GM19463 (cell line): ENCODE data around the gene NEU2.

ENCODE experiments used
- ATAC-seq: cut with Tn5 transposase; IDR thresholded peaks from one replicate; pipeline ENCODE4 v1.9.1; 2021; ENCODE audit warnings: mild to moderate bottlenecking, moderate library complexity; ENCODE audit not compliant: unreplicated experiment

NEU2 gene

DNA sequence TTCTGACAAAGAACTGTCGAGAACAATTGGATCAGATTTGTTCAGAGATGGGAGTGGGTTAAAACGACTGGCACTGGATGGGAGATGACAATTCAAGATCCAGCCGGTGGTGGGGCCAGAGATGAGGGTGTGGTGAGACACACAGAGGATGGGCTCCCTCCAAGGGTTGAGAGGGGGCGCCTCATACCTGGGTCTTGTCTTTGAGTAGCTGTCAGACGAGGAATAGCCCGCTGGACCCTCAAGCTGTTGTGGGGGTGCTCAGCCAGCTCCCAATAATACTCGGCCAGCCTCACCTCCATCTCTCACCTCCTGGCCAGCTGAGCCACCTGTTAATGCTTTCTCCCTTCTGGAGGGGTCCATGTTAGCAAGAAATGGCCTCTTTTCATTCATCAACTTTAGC lies 41.6 kb downstream of the NEU2 start:
- no peak for ATAC-seq

DNA sequence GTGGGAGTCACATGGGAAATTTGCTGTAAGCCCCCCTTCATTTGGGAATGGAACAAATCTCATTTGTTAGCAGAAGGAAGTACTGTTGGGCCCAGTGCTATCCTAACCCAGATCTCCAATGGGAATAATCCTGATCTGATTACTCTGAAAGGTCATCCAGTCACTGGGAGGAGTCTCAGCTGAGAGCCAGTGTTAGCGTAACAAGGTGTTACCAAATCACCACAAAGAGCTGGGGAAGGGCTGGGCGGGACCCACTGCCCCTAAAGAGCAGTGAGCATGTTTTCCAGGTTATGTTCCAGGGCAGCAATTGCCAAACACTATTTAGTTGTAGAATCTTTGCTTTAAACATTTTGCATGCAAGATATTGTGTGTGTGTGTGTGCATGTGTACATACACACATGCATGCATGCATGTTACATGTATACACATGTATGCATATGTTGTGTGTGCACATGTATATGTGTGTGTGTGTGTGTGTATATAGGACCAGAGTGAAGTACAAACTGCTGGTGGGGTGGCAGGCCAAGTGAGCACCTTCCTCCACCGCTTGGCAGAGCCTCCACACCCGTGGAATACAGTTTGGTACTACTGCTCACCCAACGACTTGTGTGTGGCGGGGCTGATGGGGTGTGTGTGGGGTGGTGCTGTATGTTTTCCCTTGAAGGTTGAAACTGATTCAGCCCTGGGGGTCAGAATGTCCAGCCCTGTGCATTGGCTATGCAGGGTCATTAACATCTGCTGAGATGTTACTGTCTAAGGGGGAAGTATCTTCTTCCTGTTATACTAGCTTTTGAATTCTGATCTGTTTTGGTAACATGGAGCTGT lies 42.9 kb downstream of the NEU2 start:
- peak; percentile 19 for ATAC-seq

DNA sequence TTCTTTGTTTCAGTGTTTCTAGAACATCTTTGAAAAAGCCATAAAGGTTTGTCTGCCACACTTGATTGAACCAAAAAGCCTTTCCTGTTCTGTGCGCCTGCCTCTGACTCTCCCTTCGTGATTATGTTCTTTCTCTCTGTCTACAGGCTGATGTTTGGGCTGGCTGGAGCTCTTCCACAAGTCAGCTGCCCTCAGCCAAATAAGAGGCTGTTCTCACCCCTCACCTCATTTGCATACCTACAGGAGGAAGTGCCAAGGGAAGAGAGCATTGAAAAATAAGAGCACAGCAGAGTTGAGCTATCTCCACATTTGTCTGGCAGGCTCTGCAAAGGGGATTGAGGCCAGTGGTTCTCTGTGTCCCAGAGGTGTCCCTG lies 43.5 kb downstream of the NEU2 start:
- peak; percentile 58 for ATAC-seq

DNA sequence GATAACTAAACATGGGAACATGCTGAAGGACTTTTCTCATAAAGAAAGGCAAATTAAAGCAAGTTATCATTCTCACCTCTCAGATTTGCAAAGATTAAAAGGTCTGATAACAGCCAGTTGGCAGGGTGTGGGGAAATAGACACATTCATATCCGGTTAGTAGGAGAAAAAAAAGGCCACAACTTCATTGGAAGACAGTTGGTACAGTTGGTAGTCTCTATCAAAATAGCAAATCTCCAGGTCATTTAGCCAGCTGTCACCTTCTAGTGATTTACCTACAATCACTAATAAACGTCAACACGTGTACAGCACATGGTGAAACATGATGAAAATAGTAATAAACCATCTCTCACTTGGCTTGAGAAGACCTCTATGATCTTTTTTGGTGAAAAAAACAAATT lies 44.3 kb downstream of the NEU2 start:
- no peak for ATAC-seq

DNA sequence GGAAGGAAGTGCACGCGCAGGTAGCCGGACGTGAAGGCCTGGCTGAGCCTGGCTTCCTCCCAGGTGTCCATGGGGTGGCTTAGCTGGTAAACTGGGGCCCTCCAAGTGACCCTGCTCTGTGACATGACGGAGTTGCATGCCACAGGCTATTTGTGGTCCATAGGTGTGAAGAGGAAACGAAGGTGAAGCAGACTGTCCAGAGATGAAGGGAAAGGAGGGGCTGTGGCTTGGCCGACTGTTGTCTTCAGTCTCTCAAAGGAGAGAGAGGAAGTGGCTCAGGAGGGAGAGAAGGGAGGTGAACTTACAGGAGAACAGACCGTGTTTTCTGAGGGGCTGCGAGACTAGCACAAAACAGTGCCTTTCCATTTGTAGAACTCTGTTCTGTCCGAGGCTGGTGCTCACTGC lies 47.0 kb downstream of the NEU2 start:
- ATAC-seq = no peak

DNA sequence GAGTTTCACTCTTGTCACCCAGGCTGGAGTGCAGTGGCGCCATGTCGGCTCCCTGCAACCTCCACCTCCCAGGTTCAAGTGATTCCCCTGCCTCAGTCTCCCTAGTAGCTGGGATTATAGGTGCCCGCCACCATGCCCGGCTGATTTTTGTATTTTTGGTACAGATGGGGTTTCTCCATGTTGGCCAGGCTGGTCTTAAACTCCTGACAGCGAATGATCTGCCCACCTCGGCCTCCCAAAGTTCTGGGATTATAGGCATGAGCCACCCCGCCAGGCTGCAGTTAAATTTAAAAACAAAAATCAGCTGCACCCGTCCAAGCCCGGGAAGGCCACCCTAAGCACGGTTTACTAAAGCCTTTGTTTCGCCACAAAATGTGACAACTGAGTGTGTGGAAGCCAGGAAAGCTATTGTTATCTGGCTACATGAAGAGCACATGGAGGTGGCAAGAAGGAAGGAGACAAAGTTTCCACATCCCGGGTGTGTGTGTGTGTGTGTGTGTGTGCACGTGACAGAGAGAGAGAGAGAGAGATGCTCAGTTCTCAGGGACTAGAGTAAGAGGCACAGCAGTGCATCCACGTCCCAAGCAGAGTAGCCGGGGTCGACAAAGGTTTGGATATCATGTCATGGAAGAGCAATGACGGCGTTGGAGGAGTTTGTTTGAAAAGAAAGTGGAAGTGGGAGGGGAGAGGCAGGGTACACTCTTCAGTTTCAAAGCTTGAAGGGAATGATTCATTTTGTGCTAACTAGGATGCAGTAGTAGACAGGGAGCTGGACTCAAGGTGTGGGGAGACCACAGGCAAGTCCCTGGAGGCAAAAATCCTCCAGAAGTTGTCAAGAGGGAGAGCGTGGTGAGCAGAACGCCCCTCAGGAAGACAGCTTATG lies 47.7 kb downstream of the NEU2 start:
- no peak for ATAC-seq

DNA sequence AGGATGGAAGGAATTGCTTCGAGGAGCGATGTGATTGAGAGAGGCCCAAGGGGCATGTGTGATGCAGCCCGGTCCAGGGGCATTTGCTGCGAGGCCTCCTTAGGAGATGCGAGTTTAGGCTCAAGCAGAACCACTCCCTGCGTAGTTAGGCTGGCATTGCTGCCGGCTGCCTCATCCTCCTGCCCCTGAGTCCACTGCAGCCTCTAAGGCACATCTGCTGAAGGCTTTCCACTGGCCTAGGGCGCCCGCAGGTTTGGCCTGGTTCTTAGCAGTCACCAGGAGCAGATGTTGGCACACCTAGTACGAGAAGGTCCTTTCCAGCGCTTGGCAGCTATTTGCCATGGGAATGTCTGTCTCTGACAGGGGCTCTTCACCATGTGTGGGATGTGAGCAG lies 48.4 kb downstream of the NEU2 start:
- no peak for ATAC-seq

DNA sequence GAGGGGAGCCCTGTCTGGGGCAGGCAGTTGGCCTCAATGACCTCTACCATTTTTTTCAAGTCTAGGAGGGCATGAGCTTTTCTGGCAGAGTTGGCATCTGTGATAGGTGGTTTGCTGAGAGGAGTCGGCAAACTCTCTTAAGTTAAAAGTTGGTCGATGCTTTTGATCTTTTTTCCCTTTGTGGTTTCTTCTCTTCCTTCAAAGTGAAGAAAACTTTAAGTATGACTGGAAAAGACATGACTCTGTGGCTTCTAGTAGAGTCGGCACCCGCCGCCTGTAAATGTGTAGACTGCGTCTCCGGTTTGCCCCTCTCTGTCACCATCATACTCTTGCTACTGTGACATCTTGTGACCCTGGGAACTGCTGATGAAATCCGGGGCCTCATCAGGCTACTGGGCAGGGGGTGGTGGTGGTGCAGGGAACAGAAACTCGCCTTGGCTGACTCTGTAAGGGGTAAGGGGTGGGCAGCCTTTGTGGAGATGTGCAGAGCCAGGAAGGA lies 48.8 kb downstream of the NEU2 start:
- peak; percentile 18 for ATAC-seq

DNA sequence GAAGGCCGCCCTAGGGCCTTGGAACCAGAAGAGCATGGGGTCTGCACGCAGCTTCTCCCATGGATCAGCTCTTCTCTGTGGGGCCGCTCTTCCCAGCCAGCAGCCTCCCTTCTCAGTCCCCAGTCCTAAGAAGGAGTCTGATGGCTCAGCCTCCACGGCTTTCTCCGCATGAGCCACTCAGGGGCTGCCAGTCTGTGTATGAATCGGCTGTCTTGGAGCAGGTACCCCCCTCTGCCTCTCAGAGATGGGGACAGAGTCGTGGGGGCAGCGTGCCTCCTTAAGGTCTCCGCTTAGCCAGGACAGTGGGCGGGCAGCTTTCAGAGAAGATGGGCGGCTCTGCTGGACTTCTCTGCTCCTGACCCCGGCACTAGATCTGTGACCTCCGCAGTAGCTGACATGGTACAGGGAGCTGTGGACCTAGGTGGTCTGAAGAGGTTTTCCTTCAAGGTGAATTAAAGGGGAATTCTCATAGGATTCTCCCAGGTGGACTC lies 49.3 kb downstream of the NEU2 start:
- peak; percentile 4 for ATAC-seq

DNA sequence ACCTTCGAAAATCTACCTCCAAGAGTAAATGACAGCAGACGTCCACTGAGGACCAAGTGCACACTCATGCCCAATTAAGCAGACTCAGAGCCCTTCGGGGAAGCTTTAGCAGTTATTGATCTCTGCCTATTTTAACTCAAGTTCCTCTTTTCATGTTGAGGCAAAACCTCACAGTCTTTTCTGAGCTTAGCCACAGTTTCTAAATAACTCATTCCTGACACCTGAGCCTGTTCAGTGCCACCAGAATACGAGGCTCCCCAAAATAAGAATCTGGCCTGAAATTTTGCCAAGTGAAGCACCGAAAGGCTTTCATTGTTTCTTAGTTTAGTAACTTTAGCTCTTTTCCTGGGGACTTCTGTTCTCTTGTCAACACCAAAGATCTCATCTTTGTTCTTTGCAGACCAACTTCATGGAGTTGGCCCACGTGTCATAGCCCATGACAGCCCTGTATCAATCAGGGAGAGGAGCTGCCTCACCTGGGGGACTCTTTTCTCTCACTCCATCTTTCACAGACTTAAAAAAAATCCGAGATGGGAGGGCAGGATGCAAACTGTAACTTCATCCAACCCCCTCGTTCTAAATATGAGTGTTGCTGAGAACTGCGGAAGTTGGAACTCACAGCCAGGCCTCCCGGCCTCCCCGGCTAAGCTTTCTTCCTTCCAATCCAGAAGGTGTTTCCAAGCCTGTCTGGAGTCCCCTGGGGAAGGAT lies 49.9 kb downstream of the NEU2 start:
- ATAC-seq = peak; percentile 40

DNA sequence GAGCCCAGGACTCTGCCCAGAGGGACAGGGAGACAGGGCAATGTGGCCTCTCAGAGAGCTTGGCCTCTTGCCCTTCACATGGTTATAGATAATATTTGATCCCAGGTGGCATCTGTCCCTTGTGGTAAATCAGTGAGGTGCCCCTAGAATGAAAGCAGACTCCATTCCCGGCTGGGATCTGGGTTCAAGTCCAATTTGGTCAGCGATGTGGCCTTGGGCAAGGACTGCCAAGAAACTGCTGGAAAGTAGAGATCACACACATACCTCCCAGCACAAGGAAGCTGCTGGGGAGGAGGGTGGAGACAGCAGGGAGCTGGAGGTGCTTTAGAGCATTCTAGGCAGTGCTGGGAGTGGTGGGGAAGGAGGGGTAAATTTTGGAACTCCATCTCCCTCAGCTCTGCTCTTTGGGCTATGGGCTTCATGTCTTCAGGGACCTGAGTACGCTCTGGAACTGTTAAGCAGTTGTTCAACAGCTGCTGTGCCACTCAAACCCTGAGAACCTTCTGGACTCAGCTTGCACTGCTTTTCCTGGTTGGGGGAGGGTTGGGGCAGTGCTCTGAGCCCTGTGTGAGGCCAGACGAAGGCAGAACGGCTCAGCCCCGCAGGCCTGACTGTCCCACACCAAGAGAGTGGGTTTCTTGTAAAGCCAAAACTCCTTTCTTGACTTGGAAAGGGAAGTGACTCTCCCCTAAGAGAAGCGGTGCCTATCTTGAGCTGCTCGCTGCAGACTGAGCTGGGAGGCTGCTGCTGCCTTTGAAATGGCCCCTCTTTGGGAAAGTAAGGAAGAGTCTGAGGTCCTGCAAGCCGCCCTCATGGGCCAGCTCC lies 50.7 kb downstream of the NEU2 start:
- no peak for ATAC-seq

DNA sequence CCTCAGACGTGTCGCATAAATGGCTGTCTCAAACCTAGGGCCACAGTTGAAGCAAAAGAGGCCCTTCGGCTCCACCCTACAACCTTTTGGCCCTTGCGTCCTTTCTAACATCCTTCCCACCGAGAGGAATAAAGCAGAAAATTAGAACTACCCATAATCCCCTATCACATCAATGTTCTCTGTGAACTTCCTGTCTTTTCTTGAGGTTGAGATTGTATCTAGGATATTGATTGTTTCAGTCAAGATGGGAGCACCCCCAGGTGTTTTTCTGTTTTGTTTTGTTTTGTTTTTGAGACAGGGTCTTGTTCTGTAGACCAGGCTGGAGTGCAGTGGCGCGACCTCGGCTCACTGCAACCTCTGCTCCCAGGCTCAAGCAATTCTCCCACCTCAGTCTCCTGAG lies 51.3 kb downstream of the NEU2 start:
- ATAC-seq = no peak

DNA sequence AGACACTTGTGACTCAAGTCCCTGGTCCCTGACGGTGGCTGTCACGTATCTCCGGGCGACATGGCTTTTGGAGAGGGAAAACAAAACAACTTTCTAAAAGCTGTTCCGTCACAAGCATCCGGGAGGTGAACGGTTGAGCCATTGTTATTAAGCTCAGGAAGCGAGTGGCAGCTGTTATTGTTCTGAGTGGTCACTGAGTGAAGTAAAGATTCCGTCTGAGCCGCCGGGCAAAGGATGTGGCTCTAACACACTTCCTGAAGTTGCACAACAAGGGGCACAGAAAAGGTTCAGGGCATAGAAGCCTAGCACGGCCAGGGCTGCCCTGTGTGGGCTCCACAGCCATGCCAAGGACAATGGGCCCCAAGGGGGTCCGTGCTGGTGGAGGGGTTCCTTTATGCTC lies 52.0 kb downstream of the NEU2 start:
- no peak for ATAC-seq
